ENCODE results near the gene CCDC91.

CCDC91 gene

GRCh38 chr12:28190321-28191050, at the start of gene CCDC91:
TSS of gene CCDC91 (plus strand) at chr12:28190456. CDS start at chr12:28257216, 66,760 bp downstream.
- peak; percentile 76 to 92 for DNase-seq

- no peak for DNase-seq
These were observed 46.2 kb upstream of the CCDC91 start for GRCh38 chr12:28144059-28144458.

GRCh38 chr12:28144532-28144931, 45.7 kb upstream of the CCDC91 start:
- DNase-seq = no peak

GRCh38 chr12:28145216-28145615, 45.0 kb upstream of the CCDC91 start:
- DNase-seq = no peak

- DNase-seq = no peak
These were observed 41.0 kb upstream of the CCDC91 start for GRCh38 chr12:28149279-28149678.

GRCh38 chr12:28156362-28156761, 33.9 kb upstream of the CCDC91 start:
- no peak for DNase-seq

GRCh38 chr12:28156804-28157203, 33.5 kb upstream of the CCDC91 start:
- DNase-seq = no peak

- DNase-seq = no peak
These were observed 31.9 kb upstream of the CCDC91 start for GRCh38 chr12:28158353-28158752.

- DNase-seq = no peak
These were observed 30.6 kb upstream of the CCDC91 start for GRCh38 chr12:28159688-28160087.

GRCh38 chr12:28161697-28162096, 28.6 kb upstream of the CCDC91 start:
- DNase-seq = no peak

GRCh38 chr12:28162697-28163096, 27.6 kb upstream of the CCDC91 start:
- DNase-seq = no peak

- no peak for DNase-seq
These were observed 25.5 kb upstream of the CCDC91 start for GRCh38 chr12:28164644-28165275.

GRCh38 chr12:28167981-28168485, 22.2 kb upstream of the CCDC91 start:
- no peak for DNase-seq

GRCh38 chr12:28171356-28172060, 18.7 kb upstream of the CCDC91 start:
- no peak for DNase-seq

- DNase-seq = no peak
These were observed 17.7 kb upstream of the CCDC91 start for GRCh38 chr12:28172434-28173030.

- no peak for DNase-seq
These were observed 16.8 kb upstream of the CCDC91 start for GRCh38 chr12:28173440-28173839.

GRCh38 chr12:28175098-28175589, 15.1 kb upstream of the CCDC91 start:
- no peak for DNase-seq

GRCh38 chr12:28176295-28176694, 14.0 kb upstream of the CCDC91 start:
- no peak for DNase-seq

GRCh38 chr12:28177461-28177860, 12.8 kb upstream of the CCDC91 start:
- no peak for DNase-seq

- no peak for DNase-seq
These were observed 12.4 kb upstream of the CCDC91 start for GRCh38 chr12:28177905-28178304.

- DNase-seq = no peak
These were observed 11.5 kb upstream of the CCDC91 start for GRCh38 chr12:28178775-28179174.

GRCh38 chr12:28180786-28181185, 9.5 kb upstream of the CCDC91 start:
- no peak for DNase-seq

GRCh38 chr12:28184375-28184774, 5.9 kb upstream of the CCDC91 start:
- DNase-seq = no peak

All from stimulated activated CD4-positive, alpha-beta T cell treated with anti-CD3 and anti-CD28 coated beads, Interleukin-4, amount 100 ng/mL, for 4 hours (primary cell).